K562 (cell line): Measurements from ENCODE around the gene KIF19. TPM values are rescaled to one million over a fixed set of nuclear protein-coding genes. Genes with fewer than 3 reads are reported as not detected.

Experiments used
- ATAC-seq: fragments of 200-7000 bp; cut with Tn5 transposase; 3 replicates; pipeline ENCODE4 v1.9.1; 2020; ENCODE audit warnings: moderate library complexity
- BruUV-seq: library from RNA; stranded (reverse); fragments of 400-500 nt; replicated peaks from 2 replicates; lab custom pipeline; 2021; lab: Mats Ljungman, UMichigan
- CTCF ChIA-PET: fragments of 300-600 bp; formaldehyde crosslinking; extraction: SDS; loops from one replicate; lab custom pipeline; 2021; ENCODE audit warnings: low intra/inter-chr PET ratio; lab: Yijun Ruan, JAX
- POLR2A ChIA-PET: fragments of 300-600, 350-650 bp; sonication (Branson Sonifier 250); formaldehyde crosslinking; extraction: SDS; loops from one replicate; lab custom pipeline; 2021; ENCODE audit warnings: antibody characterized with exemption, inconsistent platforms; lab: Yijun Ruan, JAX
- DNase-seq, 4 experiments: peaks; one replicate each; pipeline versions ENCODE4 v3.0.0 to v3.0.0-alpha.2; 2011 to 2018; ENCODE audit warnings: low spot score in 3 of 4, mixed read lengths in 3 of 4; ENCODE audit errors: extremely low read depth in 1 of 4
- FAIRE-seq: peaks from 2 replicates; lab custom pipeline; 2011; peaks lifted over from hg19 to GRCh38; lab: Jason Lieb, UNC
- H2AFZ ChIP-seq: 2 replicates; pipeline ENCODE4 v1.6.0; 2011; ENCODE audit warnings: low read depth, low read length, control low read depth, inconsistent platforms
- H3K27ac ChIP-seq: fragments of 200-600 bp; 3 replicates; pipeline ENCODE4 v1.8.0; 2011; ENCODE audit warnings: low read depth, mild to moderate bottlenecking, control low read depth, inconsistent platforms, low read length, moderate library complexity, mixed read lengths; ENCODE audit errors: extremely low read depth
- H3K27me3 ChIP-seq, 2 experiments: fragments of 300-600 bp in 1 of 2; 2 replicates in 1 of 2; 3 replicates in 1 of 2; pipeline versions ENCODE4 v1.6.0 to v1.8.0; 2011; ENCODE audit warnings: inconsistent platforms in 2 of 2, low read length in 2 of 2, mild to moderate bottlenecking in 1 of 2, mixed read lengths in 1 of 2, moderate library complexity in 1 of 2; ENCODE audit not compliant: control insufficient read depth in 2 of 2, insufficient read depth in 2 of 2
- H3K36me3 ChIP-seq: fragments of 300-600 bp; 3 replicates; pipeline ENCODE4 v1.8.0; 2011; ENCODE audit warnings: mild to moderate bottlenecking, low read length, inconsistent platforms; ENCODE audit not compliant: control insufficient read depth, insufficient read depth
- H3K4me1 ChIP-seq, 2 experiments: fragments of 200-600 bp in 1 of 2; replicated peaks in 1 of 2; 2 replicates in 1 of 2; 3 replicates in 1 of 2; pipeline versions ENCODE4 v1.5.1 to v1.8.0; 2011; ENCODE audit warnings: inconsistent platforms in 2 of 2, low read length in 2 of 2, mild to moderate bottlenecking in 1 of 2, mixed read lengths in 1 of 2, moderate library complexity in 1 of 2; ENCODE audit not compliant: control insufficient read depth in 2 of 2, insufficient read depth in 2 of 2
- H3K4me2 ChIP-seq: 2 replicates; pipeline ENCODE4 v1.6.1; 2011; ENCODE audit warnings: low read length, control low read depth, inconsistent platforms, mixed read lengths; ENCODE audit not compliant: insufficient read depth
- H3K4me3 ChIP-seq: fragments of 200-600 bp; sonication (generic), shearing (Covaris generic); 2 replicates; pipeline ENCODE4 v1.5.1; 2016; ENCODE audit warnings: control low read depth, inconsistent platforms
- H3K79me2 ChIP-seq: fragments of 200-600 bp; 3 replicates; pipeline ENCODE4 v1.8.0; 2011; ENCODE audit warnings: low read length, inconsistent platforms; ENCODE audit not compliant: control insufficient read depth, insufficient read depth
- H3K9ac ChIP-seq, 2 experiments: 2 replicates each; pipeline versions ENCODE4 v1.6.0 to v1.6.1; 2011; ENCODE audit warnings: low read depth in 2 of 2, low read length in 2 of 2, control low read depth in 1 of 2, inconsistent platforms in 1 of 2, mild to moderate bottlenecking in 1 of 2, mixed read lengths in 1 of 2; ENCODE audit not compliant: insufficient read depth in 1 of 2
- H3K9me1 ChIP-seq: one replicate; pipeline ENCODE4 v1.6.0; 2011; ENCODE audit warnings: inconsistent platforms, mild to moderate bottlenecking, low read length, moderate library complexity; ENCODE audit not compliant: control insufficient read depth, insufficient read depth
- H3K9me3 ChIP-seq: replicated peaks from 2 replicates; pipeline ENCODE4 v1.5.1; 2011; ENCODE audit warnings: low read depth, low read length, inconsistent platforms; ENCODE audit not compliant: control insufficient read depth, insufficient read depth
- H4K20me1 ChIP-seq: replicated peaks from 2 replicates; pipeline ENCODE4 v1.6.1; 2011; ENCODE audit warnings: low read length, inconsistent platforms, mixed read lengths; ENCODE audit not compliant: control insufficient read depth, insufficient read depth
- BRD4 ChIP-seq: fragments of 200-600 bp; sonication (generic); IDR thresholded peaks from 2 replicates; pipeline ENCODE4 v1.6.1; 2017; ENCODE audit warnings: inconsistent platforms
- E4F1 ChIP-seq: fragments of 250-450 bp; sonication (Bioruptor Pico); IDR thresholded peaks from 2 replicates; pipeline ENCODE4 v1.5.0; 2021; ENCODE audit warnings: mild to moderate bottlenecking, borderline replicate concordance
- FOXP4 ChIP-seq: sonication (generic); formaldehyde crosslinking; IDR thresholded peaks from 2 replicates; pipeline ENCODE4 v1.8.0; 2022; ENCODE audit warnings: mild to moderate bottlenecking, missing genetic modification reagents, borderline replicate concordance
- FUS ChIP-seq: fragments of 200-400 bp; formaldehyde crosslinking; optimal IDR thresholded peaks from 2 replicates; pipeline ENCODE3; 2017; ENCODE audit warnings: low read depth, low read length
- HNRNPUL1 ChIP-seq: fragments of 200-400 bp; formaldehyde crosslinking; IDR thresholded peaks from 2 replicates; pipeline ENCODE4 v1.6.1; 2017; ENCODE audit warnings: low read length
- MAZ ChIP-seq, 2 experiments: fragments of 450-650 bp in 1 of 2; sonication (generic) in 1 of 2; formaldehyde crosslinking; IDR thresholded peaks in 1 of 2; conservative IDR thresholded peaks in 1 of 2; 2 replicates each; pipeline versions ENCODE4 v1.4.0 to v1.5.0; 2020; ENCODE audit warnings: mild to moderate bottlenecking in 1 of 2, missing genetic modification reagents in 1 of 2
- PATZ1 ChIP-seq: fragments of 250-450 bp; sonication (Bioruptor Pico); IDR thresholded peaks from 2 replicates; pipeline ENCODE4 v1.5.0; 2020; ENCODE audit warnings: mild to moderate bottlenecking, borderline replicate concordance
- PML ChIP-seq: IDR thresholded peaks from 2 replicates; pipeline ENCODE4 v1.6.1; 2012; ENCODE audit warnings: low read length, inconsistent platforms
- PURB ChIP-seq: sonication (generic); formaldehyde crosslinking; IDR thresholded peaks from 2 replicates; pipeline ENCODE4 v1.9.0; 2021; ENCODE audit warnings: low read depth, mild to moderate bottlenecking, missing genetic modification reagents
- SAP30 ChIP-seq: fragments of 200-600 bp; sonication (generic); IDR thresholded peaks from 2 replicates; pipeline ENCODE4 v1.6.1; 2012; ENCODE audit warnings: borderline replicate concordance, low read depth, mild to moderate bottlenecking, moderate library complexity, low read length, control low read depth, inconsistent platforms; ENCODE audit not compliant: insufficient read depth, poor library complexity, severe bottlenecking
- STAG1 ChIP-seq: sonication (generic); formaldehyde crosslinking; IDR thresholded peaks from 2 replicates; pipeline ENCODE4 v1.5.0; 2020; ENCODE audit warnings: missing genetic modification reagents, borderline replicate concordance
- TCF15 ChIP-seq: fragments of 250-450 bp; sonication (Bioruptor Pico); IDR thresholded peaks from 2 replicates; pipeline ENCODE4 v1.8.0; 2022; ENCODE audit warnings: moderate library complexity, mild to moderate bottlenecking, inconsistent platforms
- ZNF175 ChIP-seq: fragments of 200-800 bp; sonication (Bioruptor generic); IDR thresholded peaks from 2 replicates; pipeline ENCODE4 v1.6.1; 2016; ENCODE audit warnings: low read depth, mild to moderate bottlenecking, missing genetic modification characterization, missing compliant biosample characterization
- ZNF224 ChIP-seq: sonication (generic); formaldehyde crosslinking; IDR thresholded peaks from 2 replicates; pipeline ENCODE4 v1.8.0; 2022; ENCODE audit warnings: mild to moderate bottlenecking, missing genetic modification reagents
- ZNF316 ChIP-seq: fragments of 450-650 bp; IDR thresholded peaks from 2 replicates; pipeline ENCODE4 v1.6.1; 2016
- WGBS: fragments of 100-300 bp; shearing (Covaris generic); methylation state at CpG from one replicate; pipeline ENCODE4 v1.1.6; 2016; ENCODE audit warnings: low coverage, mixed read lengths; ENCODE audit not compliant: insufficient coverage; ENCODE audit errors: missing lambda C conversion rate; 5-methylcytosine and 5-hydroxymethylcytosine counted together
- in situ Hi-C: fragments of 300-500 bp; cut with MboI; formaldehyde crosslinking; loops from 4 replicates; pipeline ENCODE4 v1.15.0; 2018; ENCODE audit warnings: inconsistent platforms, mixed read lengths
- intact Hi-C: fragments of 100-400 bp; cut with micrococcal nuclease; formaldehyde crosslinking; loops from 2 replicates; pipeline ENCODE4 v1.14.2; 2022
- polyA plus RNA-seq, 8 experiments: library from polyadenylated mRNA; depleted of rRNA in 4 of 8; stranded (reverse) in 5 of 8; unstranded in 3 of 8; fragments of >200 nt; fragmentation: Nextera tagmentation in 2 of 8; fragmentation: Illumina TruSeq in 1 of 8; extraction: Ambion mirVana in 2 of 8; extraction: Trizol in 1 of 8; gene quantifications; 2 replicates each; pipeline versions ENCODE4 v1.2.1 to v1.2.3, GENCODE V29; 2011 to 2014; ENCODE audit warnings: inconsistent platforms in 1 of 8, missing spikeins in 1 of 8
- total RNA-seq, 7 experiments: library from RNA; depleted of rRNA in 6 of 7; stranded (reverse); fragments of >200 nt in 6 of 7; fragmentation: Illumina TruSeq in 2 of 7; extraction: Trizol in 2 of 7; gene quantifications; 2 replicates each; pipeline versions ENCODE4 v1.2.1 to v1.2.3, GENCODE V29; 2011 to 2021; ENCODE audit warnings: low replicate concordance in 1 of 7

Gene KIF19
- total and polyA plus RNA-seq, 9 of the 15 experiments (the other 6 are each of a cell fraction or from before 2014, with no cell fraction given), result 0.10 TPM; not detected in 8

GRCh38 chr17:74339537-74340195 is 13.6 kb downstream of the KIF19 start:
- H3K9me3 ChIP-seq, result no peaks in the 10 kb centered on the region
- no peak overlapping the region for H3K27ac ChIP-seq
- no peak overlapping the region for H3K4me2 ChIP-seq
- ATAC-seq, result no peak
- intact Hi-C loops, result no loop called here
- H3K9ac ChIP-seq, result no peak overlapping the region
- peaks cover 3 to 62% of the 10 kb centered on the region in 2 experiments; a peak in 4 of 5 replicates for H3K27me3 ChIP-seq
- POLR2A ChIA-PET, result interaction anchor here (0.7 kb wide), 1 partner anchor 121 kb away, joined by 3 read pairs; no protein-coding TSS in a partner anchor
- H3K9me1 ChIP-seq, result no peaks in the 10 kb centered on the region
- CTCF ChIA-PET, result no interaction called here
- no peak overlapping the region for H2AFZ ChIP-seq
- DNase-seq, result no peak
- H3K4me3 ChIP-seq, result no peak overlapping the region
- in situ Hi-C loops, result no loop called here
- H4K20me1 ChIP-seq, result peaks cover 27% of the 10 kb centered on the region
- WGBS, result 0% methylated on average over 16 of the region's 19 CpGs
- no peaks in the 10 kb centered on the region for H3K79me2 ChIP-seq
- no peaks in the 10 kb centered on the region for H3K36me3 ChIP-seq
- FAIRE-seq, result no peak
- no TSS peak for BruUV-seq
- peaks cover 0 to 12% of the 10 kb centered on the region in 2 experiments; a peak in 2 of 5 replicates for H3K4me1 ChIP-seq
- TF ChIP-seq HNRNPUL1 (no peak), BRD4 (no peak), STAG1 (CRISPR knock-in tag) (no peak), PATZ1 (CRISPR knock-in tag) (no peak), PURB (CRISPR knock-in tag) (no peak), MAZ (CRISPR knock-in tag; conservative IDR thresholded peaks at IDR 0.05 in 1 of 2, IDR thresholded peaks at IDR 0.05 in 1 of 2) (no peak), FUS (no peak), ZNF175 (no peak), ZNF224 (CRISPR knock-in tag) (no peak), SAP30 (no peak), TCF15 (CRISPR knock-in tag) (no peak), E4F1 (CRISPR knock-in tag) (no peak), FOXP4 (CRISPR knock-in tag) (no peak), ZNF316 (no peak), PML (no peak)
